HepG2 (cell line): Measurements from ENCODE around the gene KCNJ14.

ENCODE experiments used
- TF ChIP-seq, protein P1 (sequence below): sonication (generic); formaldehyde crosslinking; IDR thresholded peaks from 2 replicates; pipeline ENCODE4 v1.8.1; 2022; ENCODE audit warnings: mild to moderate bottlenecking, missing genetic modification reagents
- TF ChIP-seq, protein P2 (sequence below): sonication (generic); formaldehyde crosslinking; IDR thresholded peaks from 2 replicates; pipeline ENCODE4 v1.5.0; 2020; ENCODE audit warnings: mild to moderate bottlenecking, missing genetic modification reagents, moderate library complexity

DNA sequence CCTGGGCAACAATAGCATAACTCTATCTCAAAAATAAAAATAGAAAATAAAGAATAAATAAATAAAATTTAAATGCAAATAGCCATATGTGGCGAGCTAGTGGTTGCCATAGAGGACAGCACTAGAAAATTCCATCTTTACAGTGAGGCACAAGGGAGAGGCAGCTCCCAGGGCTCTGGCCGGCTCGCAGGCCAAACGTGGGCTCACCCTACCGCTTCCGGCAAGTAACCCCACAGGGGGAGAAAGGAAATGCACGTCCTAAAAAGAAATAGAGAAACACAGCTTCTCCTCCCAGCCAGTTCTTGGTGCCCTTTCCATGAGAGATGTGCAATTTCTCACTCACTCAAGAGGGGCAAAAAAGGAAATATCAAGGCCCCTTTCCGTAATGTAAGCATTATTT is 22.0 kb upstream of the KCNJ14 start:
- TF ChIP-seq, protein P1, sequence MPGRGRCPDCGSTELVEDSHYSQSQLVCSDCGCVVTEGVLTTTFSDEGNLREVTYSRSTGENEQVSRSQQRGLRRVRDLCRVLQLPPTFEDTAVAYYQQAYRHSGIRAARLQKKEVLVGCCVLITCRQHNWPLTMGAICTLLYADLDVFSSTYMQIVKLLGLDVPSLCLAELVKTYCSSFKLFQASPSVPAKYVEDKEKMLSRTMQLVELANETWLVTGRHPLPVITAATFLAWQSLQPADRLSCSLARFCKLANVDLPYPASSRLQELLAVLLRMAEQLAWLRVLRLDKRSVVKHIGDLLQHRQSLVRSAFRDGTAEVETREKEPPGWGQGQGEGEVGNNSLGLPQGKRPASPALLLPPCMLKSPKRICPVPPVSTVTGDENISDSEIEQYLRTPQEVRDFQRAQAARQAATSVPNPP (CRISPR knock-in tag): no peak
- TF ChIP-seq, protein P2, sequence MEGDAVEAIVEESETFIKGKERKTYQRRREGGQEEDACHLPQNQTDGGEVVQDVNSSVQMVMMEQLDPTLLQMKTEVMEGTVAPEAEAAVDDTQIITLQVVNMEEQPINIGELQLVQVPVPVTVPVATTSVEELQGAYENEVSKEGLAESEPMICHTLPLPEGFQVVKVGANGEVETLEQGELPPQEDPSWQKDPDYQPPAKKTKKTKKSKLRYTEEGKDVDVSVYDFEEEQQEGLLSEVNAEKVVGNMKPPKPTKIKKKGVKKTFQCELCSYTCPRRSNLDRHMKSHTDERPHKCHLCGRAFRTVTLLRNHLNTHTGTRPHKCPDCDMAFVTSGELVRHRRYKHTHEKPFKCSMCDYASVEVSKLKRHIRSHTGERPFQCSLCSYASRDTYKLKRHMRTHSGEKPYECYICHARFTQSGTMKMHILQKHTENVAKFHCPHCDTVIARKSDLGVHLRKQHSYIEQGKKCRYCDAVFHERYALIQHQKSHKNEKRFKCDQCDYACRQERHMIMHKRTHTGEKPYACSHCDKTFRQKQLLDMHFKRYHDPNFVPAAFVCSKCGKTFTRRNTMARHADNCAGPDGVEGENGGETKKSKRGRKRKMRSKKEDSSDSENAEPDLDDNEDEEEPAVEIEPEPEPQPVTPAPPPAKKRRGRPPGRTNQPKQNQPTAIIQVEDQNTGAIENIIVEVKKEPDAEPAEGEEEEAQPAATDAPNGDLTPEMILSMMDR (CRISPR knock-in tag): no peak
